Duodenal mucosa (tissue), 2 donors: ENCODE results near the gene ITPK1.

ENCODE experiments used
- H3K27ac ChIP-seq: one replicate; pipeline ENCODE4 v1.7.0; 2013; ENCODE audit warnings: low read depth, low read length
- H3K27me3 ChIP-seq, 2 donors: one replicate each; pipeline ENCODE4 v1.7.0; 2013; ENCODE audit warnings: low read length in 2 of 2, control low read depth in 1 of 2; ENCODE audit not compliant: insufficient read depth in 2 of 2, control insufficient read depth in 1 of 2
- H3K36me3 ChIP-seq, 2 donors: one replicate each; pipeline ENCODE4 v1.7.0; 2013; ENCODE audit warnings: low read length in 2 of 2, control low read depth in 1 of 2; ENCODE audit not compliant: insufficient read depth in 2 of 2, control insufficient read depth in 1 of 2
- H3K4me1 ChIP-seq, 2 donors: one replicate each; pipeline ENCODE4 v1.7.0; 2013; ENCODE audit warnings: low read length in 2 of 2, control low read depth in 1 of 2; ENCODE audit not compliant: insufficient read depth in 2 of 2, control insufficient read depth in 1 of 2
- H3K4me3 ChIP-seq, 2 donors: one replicate each; pipeline ENCODE4 v1.7.0; 2013; ENCODE audit warnings: low read length in 2 of 2, low read depth in 1 of 2
- H3K9ac ChIP-seq, 2 donors: one replicate each; pipeline ENCODE4 v1.7.0; 2013; ENCODE audit warnings: low read length in 2 of 2, low read depth in 1 of 2
- H3K9me3 ChIP-seq, 2 donors: one replicate each; pipeline ENCODE4 v1.7.0; 2013; ENCODE audit warnings: low read length in 2 of 2, control low read depth in 1 of 2; ENCODE audit not compliant: control insufficient read depth in 1 of 2

Gene ITPK1

DNA sequence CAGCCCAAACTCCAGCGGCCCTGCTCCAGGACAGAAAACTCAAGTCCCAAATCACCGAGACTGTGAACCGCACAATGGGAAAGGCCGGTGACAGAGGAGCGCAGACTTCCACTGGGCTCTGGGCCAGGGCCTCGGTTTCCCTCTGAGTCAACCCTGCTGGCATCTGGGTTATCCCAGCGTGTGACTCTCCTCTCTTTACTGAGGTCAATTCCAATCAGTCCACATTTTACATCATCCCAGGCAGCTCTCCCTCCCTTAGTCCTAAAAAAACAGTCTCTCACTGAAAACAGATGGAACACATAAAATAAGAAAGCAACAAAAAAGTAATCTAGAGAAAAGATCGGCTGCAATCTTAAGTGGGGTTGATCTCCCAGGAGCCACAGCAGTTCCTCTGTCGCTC lies 36.9 kb downstream of the ITPK1 start:
- Histone ChIP-seq H3K27me3 (no peaks in the 10 kb centered on the region), H3K4me1 (peaks cover 32 to 36% of the 10 kb centered on the region in 2 donors), H3K9me3 (no peaks in the 10 kb centered on the region), H3K27ac (no peak overlapping the region), H3K9ac (no peak overlapping the region), H3K4me3 (no peak overlapping the region), H3K36me3 (no peaks in the 10 kb centered on the region)

DNA sequence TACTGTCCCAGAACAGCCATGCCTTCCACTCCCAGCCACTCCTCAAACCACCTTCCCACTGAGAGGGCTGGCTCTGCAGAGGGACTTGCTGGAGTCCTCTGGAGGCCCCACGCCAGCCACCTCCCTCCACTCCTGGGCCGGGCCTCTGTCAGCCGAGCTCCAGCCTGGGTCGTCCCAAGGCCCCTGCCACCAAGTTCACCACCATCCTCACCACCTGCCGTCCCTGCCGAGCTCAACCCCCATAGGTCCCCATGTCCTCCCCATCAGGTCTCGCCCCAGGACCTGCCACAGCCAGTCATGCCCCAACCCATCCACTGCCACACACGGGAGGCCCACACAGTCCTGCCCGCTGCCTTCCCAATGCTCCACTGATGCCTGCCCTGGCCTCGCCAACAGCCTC lies 39.0 kb downstream of the ITPK1 start:
- no peak overlapping the region for H3K27ac ChIP-seq
- no peaks in the 10 kb centered on the region for H3K36me3 ChIP-seq
- no peak overlapping the region for H3K9ac ChIP-seq
- H3K9me3 ChIP-seq: no peaks in the 10 kb centered on the region
- H3K4me1 ChIP-seq: peaks cover 39 to 41% of the 10 kb centered on the region in 2 donors
- no peaks in the 10 kb centered on the region for H3K27me3 ChIP-seq
- H3K4me3 ChIP-seq: no peak overlapping the region

DNA sequence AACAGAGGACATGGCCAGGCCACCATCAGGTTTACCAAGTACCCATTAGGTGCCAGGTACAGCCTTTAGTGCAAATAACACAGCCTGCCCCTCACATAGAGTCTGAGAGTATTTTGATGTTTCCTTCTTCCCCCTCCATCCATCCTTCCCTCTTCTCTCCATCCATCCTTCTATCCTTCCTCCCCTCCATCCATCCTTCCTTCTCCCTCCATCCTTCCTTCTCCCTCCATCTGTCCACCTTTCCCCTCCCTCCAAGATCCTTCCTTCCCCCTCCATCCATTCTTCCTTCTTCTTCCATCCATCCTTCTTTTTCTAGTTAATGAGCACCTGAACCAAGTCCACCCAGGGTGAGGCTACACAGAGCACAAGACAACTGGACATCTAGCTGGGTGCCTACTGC lies 39.8 kb downstream of the ITPK1 start:
- Histone ChIP-seq H3K27ac (no peak overlapping the region), H3K4me1 (peaks cover 39 to 40% of the 10 kb centered on the region in 2 donors), H3K9me3 (no peaks in the 10 kb centered on the region), H3K36me3 (no peaks in the 10 kb centered on the region), H3K9ac (no peak overlapping the region), H3K27me3 (no peaks in the 10 kb centered on the region), H3K4me3 (no peak overlapping the region)

GRCh38 chr14:93073910-93074769 lies 41.6 kb downstream of the ITPK1 start:
- no peaks in the 10 kb centered on the region for H3K9me3 ChIP-seq
- peak overlapping the region in 1 of 2 donors; percentile 40 for H3K9ac ChIP-seq
- H3K27me3 ChIP-seq: no peaks in the 10 kb centered on the region
- peak overlapping the region; percentile 21 to 47 for H3K4me3 ChIP-seq
- no peaks in the 10 kb centered on the region for H3K36me3 ChIP-seq
- peak overlapping the region; percentile 17 for H3K27ac ChIP-seq
- H3K4me1 ChIP-seq: peaks cover 39 to 42% of the 10 kb centered on the region in 2 donors

- Histone ChIP-seq H3K27me3 (no peaks in the 10 kb centered on the region), H3K27ac (no peak overlapping the region), H3K4me3 (peak overlapping the region; percentile 21 to 47), H3K9me3 (no peaks in the 10 kb centered on the region), H3K4me1 (peaks cover 35 to 38% of the 10 kb centered on the region in 2 donors), H3K9ac (peak overlapping the region in 1 of 2 donors; percentile 40), H3K36me3 (no peaks in the 10 kb centered on the region)
These were observed 42.4 kb downstream of the ITPK1 start for GRCh38 chr14:93073358-93073707.

DNA sequence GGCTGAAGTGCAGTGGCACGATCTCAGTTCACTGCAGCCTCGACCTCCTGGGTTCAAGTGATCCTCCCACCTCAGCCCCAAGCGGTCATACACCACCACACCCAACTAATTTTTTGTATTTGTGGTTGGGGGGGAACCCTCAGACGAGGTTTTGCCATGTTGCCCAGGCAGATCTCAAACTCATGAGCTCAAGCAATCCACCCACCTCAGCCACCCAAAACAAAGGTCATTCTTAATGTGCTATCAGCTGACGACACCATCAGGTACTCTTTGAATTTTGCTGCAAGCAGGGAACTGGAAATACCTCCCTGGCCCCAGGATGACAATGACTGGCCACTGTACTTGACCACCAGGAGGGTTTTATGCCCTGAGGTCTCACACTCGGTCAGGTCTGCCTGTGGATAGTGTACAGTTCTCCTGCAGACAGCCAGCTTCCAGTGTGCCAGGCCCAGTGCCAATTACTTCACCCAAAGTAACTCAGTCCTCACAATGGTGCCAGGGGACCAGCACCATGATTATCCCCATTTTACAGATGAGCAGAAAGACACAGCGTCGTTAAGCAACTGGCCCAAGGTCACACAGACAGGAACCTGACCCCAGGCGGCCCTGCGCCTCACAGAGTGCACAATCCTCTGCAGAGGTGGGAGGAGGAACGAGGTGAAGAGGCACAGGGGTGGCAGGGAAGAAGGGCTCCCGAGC lies 42.9 kb downstream of the ITPK1 start:
- Histone ChIP-seq H3K36me3 (no peaks in the 10 kb centered on the region), H3K4me1 (peaks cover 33% of the 10 kb centered on the region in 2 donors), H3K9ac (no peak overlapping the region), H3K27ac (no peak overlapping the region), H3K9me3 (no peaks in the 10 kb centered on the region), H3K4me3 (peak overlapping the region in 1 of 2 donors; percentile 21), H3K27me3 (no peaks in the 10 kb centered on the region)

DNA sequence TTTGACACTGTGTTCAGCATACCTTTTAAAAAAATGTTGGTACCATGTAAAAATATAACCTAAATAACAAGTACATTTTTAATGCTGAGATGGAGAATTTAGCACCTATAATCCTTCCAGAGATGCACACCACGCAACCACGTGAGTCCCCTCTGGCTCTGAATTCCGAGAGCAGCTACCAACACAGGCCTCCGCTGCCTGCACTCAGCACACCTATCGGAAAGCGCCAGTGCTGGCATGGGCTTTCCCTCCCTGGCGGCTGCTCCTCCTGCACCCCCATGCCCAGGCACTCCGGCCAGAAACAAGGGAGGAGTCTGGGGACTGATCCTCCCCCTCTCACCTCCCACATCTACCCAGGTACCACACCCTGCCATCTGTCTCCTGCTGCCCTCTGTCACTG lies 47.0 kb downstream of the ITPK1 start:
- Histone ChIP-seq H3K36me3 (peaks cover 3 to 7% of the 10 kb centered on the region in 2 donors), H3K4me3 (no peak overlapping the region), H3K9me3 (no peaks in the 10 kb centered on the region), H3K4me1 (peaks cover 29 to 33% of the 10 kb centered on the region in 2 donors), H3K9ac (no peak overlapping the region), H3K27ac (no peak overlapping the region), H3K27me3 (no peaks in the 10 kb centered on the region)

GRCh38 chr14:93067088-93067487 lies 48.6 kb downstream of the ITPK1 start:
- Histone ChIP-seq H3K4me1 (peaks cover 16 to 21% of the 10 kb centered on the region in 2 donors), H3K27me3 (no peaks in the 10 kb centered on the region), H3K36me3 (peaks cover 3 to 7% of the 10 kb centered on the region in 2 donors), H3K27ac (no peak overlapping the region), H3K4me3 (no peak overlapping the region), H3K9me3 (no peaks in the 10 kb centered on the region), H3K9ac (no peak overlapping the region)

- no peaks in the 10 kb centered on the region for H3K27me3 ChIP-seq
- H3K36me3 ChIP-seq: peaks cover 3 to 7% of the 10 kb centered on the region in 2 donors
- no peak overlapping the region for H3K4me3 ChIP-seq
- no peak overlapping the region for H3K27ac ChIP-seq
- H3K9me3 ChIP-seq: no peaks in the 10 kb centered on the region
- H3K4me1 ChIP-seq: peaks cover 27 to 28% of the 10 kb centered on the region in 2 donors
- H3K9ac ChIP-seq: no peak overlapping the region
These were observed 50.4 kb downstream of the ITPK1 start for GRCh38 chr14:93065272-93065730.
